ENCODE results near the gene NLRP3. TPM values are rescaled to one million over a fixed set of nuclear protein-coding genes. Genes with fewer than 3 reads are reported as not detected.

Gene NLRP3
- total RNA-seq, 1 experiment from 2014 or later: not detected

DNA sequence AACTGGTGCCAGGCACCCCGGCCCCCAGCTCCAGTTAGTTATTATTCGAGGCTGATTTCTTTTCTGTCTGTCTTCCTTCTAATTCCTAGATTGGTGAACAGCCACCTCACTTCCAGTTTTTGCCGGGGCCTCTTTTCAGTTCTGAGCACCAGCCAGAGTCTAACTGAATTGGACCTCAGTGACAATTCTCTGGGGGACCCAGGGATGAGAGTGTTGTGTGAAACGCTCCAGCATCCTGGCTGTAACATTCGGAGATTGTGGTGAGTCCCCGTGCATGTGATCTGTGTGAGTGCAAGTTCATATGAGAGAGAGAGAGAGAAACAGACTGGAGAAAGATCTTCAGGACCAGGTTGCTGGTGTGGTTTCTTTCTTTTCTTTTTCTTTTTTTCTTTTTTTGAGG is 13.5 kb downstream of the NLRP3 start:
- Histone ChIP-seq H3K9ac (ENCODE audit: low read length) (no peak overlapping the region), H3K9me2 (ENCODE audit: insufficient read depth) (no peaks in the 10 kb centered on the region), H3K27me3 (ENCODE audit: insufficient read depth, low read length) (peaks cover 23% of the 10 kb centered on the region; the same call in 1 of the 2 replicates), H3K27ac (ENCODE audit: low read depth, low read length) (no peak overlapping the region), H3K4me1 (ENCODE audit: control insufficient read depth in 1 of 2, insufficient read depth in 2 of 2, low read length in 2 of 2) (no peaks in the 10 kb centered on the region), H3K9me3 (ENCODE audit: control insufficient read depth in 1 of 2, insufficient read depth in 1 of 2, low read depth in 1 of 2, low read length in 2 of 2) (no peaks in the 10 kb centered on the region), H3K36me3 (ENCODE audit: control insufficient read depth in 1 of 2, insufficient read depth in 2 of 2, low read length in 2 of 2) (no peaks in the 10 kb centered on the region), H2AFZ (ENCODE audit: low read depth, low read length, poor library complexity, severe bottlenecking) (no peak overlapping the region), H4K20me1 (ENCODE audit: insufficient read depth) (no peaks in the 10 kb centered on the region), H3K4me2 (ENCODE audit: low read length) (no peak overlapping the region), H3K79me2 (ENCODE audit: insufficient read depth, low read length) (no peaks in the 10 kb centered on the region), H3K4me3 (replicated peaks in 1 of 2; ENCODE audit: low read depth in 1 of 2, low read length in 2 of 2) (no peak overlapping the region)
- TF ChIP-seq POLR2AphosphoS5 (IDR thresholded peaks at IDR 0.05; ENCODE audit: low read depth, low read length) (no peak), FOSL1 (IDR thresholded peaks at IDR 0.05; ENCODE audit: low read depth) (no peak), EGR1 (IDR thresholded peaks at IDR 0.05; ENCODE audit: low read depth) (no peak), CEBPB (IDR thresholded peaks at IDR 0.05; ENCODE audit: low read depth) (no peak), RAD21 (IDR thresholded peaks at IDR 0.05; ENCODE audit: low read depth) (no peak), ZFX (IDR thresholded peaks at IDR 0.05) (no peak), EZH2phosphoT487 (IDR thresholded peaks at IDR 0.05; ENCODE audit: borderline replicate concordance) (no peak)
- TF ChIP-seq, protein P1, sequence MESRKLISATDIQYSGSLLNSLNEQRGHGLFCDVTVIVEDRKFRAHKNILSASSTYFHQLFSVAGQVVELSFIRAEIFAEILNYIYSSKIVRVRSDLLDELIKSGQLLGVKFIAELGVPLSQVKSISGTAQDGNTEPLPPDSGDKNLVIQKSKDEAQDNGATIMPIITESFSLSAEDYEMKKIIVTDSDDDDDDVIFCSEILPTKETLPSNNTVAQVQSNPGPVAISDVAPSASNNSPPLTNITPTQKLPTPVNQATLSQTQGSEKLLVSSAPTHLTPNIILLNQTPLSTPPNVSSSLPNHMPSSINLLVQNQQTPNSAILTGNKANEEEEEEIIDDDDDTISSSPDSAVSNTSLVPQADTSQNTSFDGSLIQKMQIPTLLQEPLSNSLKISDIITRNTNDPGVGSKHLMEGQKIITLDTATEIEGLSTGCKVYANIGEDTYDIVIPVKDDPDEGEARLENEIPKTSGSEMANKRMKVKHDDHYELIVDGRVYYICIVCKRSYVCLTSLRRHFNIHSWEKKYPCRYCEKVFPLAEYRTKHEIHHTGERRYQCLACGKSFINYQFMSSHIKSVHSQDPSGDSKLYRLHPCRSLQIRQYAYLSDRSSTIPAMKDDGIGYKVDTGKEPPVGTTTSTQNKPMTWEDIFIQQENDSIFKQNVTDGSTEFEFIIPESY (IDR thresholded peaks at IDR 0.05; ENCODE audit: extremely low read depth, insufficient replicate concordance, low read length): no peak
- TF ChIP-seq, protein P2, sequence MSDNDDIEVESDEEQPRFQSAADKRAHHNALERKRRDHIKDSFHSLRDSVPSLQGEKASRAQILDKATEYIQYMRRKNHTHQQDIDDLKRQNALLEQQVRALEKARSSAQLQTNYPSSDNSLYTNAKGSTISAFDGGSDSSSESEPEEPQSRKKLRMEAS (IDR thresholded peaks at IDR 0.05): no peak
- DNase-seq (ENCODE audit: low read depth, low spot score) (no peak), ATAC-seq (no peak)
- POLR2A ChIA-PET: no interaction called here
- CTCF ChIA-PET: no interaction called here
- BruUV-seq (replicated peaks): no TSS peak
- RAD21 ChIA-PET (ENCODE audit: low non-redundant PET in 1 of 2, low total read pairs in 2 of 2, uncharacterized antibody in 2 of 2, unreplicated experiment in 2 of 2): no interaction called here
- intact Hi-C loops (cut with micrococcal nuclease): no loop called here

DNA sequence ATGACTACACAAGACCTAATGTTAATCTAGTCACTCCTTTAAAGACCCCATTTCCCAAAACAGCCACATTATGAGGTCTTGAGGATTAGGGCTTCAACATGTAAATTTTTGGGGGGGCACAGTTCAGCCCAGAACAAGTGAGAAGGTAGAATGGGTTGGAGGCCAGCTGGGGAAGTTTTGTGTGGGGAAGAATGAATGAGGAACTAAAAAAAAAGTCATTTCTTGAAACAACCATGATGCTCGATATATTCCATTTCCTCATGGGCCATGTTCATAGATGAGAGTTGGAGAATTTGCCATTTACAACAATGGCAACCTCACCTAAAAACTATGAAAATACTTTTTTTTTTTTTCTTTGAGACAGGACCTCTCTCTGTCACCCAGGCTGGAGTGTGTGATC is 14.5 kb downstream of the NLRP3 start:
- ChIA-PET CTCF (interaction anchor here (1.5 kb wide), 1 partner anchor 57 kb away, joined by 4 read pairs; no protein-coding TSS in a partner anchor), POLR2A (no interaction called here), RAD21 (ENCODE audit: low non-redundant PET in 1 of 2, low total read pairs in 2 of 2, uncharacterized antibody in 2 of 2, unreplicated experiment in 2 of 2) (no interaction called here)
- Histone ChIP-seq H3K36me3 (ENCODE audit: control insufficient read depth in 1 of 2, insufficient read depth in 2 of 2, low read length in 2 of 2) (no peaks in the 10 kb centered on the region), H3K9me2 (ENCODE audit: insufficient read depth) (no peaks in the 10 kb centered on the region), H3K27ac (ENCODE audit: low read depth, low read length) (no peak overlapping the region), H3K4me2 (ENCODE audit: low read length) (no peak overlapping the region), H3K4me3 (replicated peaks in 1 of 2; ENCODE audit: low read depth in 1 of 2, low read length in 2 of 2) (no peak overlapping the region), H2AFZ (ENCODE audit: low read depth, low read length, poor library complexity, severe bottlenecking) (no peak overlapping the region), H3K9me3 (ENCODE audit: control insufficient read depth in 1 of 2, insufficient read depth in 1 of 2, low read depth in 1 of 2, low read length in 2 of 2) (no peaks in the 10 kb centered on the region), H3K79me2 (ENCODE audit: insufficient read depth, low read length) (no peaks in the 10 kb centered on the region), H3K9ac (ENCODE audit: low read length) (no peak overlapping the region), H4K20me1 (ENCODE audit: insufficient read depth) (no peaks in the 10 kb centered on the region), H3K27me3 (ENCODE audit: insufficient read depth, low read length) (peaks cover 25% of the 10 kb centered on the region; the same call in 1 of the 2 replicates), H3K4me1 (ENCODE audit: control insufficient read depth in 1 of 2, insufficient read depth in 2 of 2, low read length in 2 of 2) (no peaks in the 10 kb centered on the region)
- intact Hi-C loops (cut with micrococcal nuclease): no loop called here
- BruUV-seq (replicated peaks): no TSS peak
- ATAC-seq (no peak), DNase-seq (ENCODE audit: low read depth, low spot score) (no peak)
- TF ChIP-seq, protein P2 (IDR thresholded peaks at IDR 0.05): no peak
- TF ChIP-seq, protein P3, sequence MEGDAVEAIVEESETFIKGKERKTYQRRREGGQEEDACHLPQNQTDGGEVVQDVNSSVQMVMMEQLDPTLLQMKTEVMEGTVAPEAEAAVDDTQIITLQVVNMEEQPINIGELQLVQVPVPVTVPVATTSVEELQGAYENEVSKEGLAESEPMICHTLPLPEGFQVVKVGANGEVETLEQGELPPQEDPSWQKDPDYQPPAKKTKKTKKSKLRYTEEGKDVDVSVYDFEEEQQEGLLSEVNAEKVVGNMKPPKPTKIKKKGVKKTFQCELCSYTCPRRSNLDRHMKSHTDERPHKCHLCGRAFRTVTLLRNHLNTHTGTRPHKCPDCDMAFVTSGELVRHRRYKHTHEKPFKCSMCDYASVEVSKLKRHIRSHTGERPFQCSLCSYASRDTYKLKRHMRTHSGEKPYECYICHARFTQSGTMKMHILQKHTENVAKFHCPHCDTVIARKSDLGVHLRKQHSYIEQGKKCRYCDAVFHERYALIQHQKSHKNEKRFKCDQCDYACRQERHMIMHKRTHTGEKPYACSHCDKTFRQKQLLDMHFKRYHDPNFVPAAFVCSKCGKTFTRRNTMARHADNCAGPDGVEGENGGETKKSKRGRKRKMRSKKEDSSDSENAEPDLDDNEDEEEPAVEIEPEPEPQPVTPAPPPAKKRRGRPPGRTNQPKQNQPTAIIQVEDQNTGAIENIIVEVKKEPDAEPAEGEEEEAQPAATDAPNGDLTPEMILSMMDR (IDR thresholded peaks at IDR 0.05 in 2 of 3, conservative IDR thresholded peaks at IDR 0.05 in 1 of 3; ENCODE audit: borderline replicate concordance in 1 of 3, insufficient read depth in 1 of 3, low read depth in 2 of 3, low read length in 2 of 3): no peak
- TF ChIP-seq TCF7L2 (IDR thresholded peaks at IDR 0.05; ENCODE audit: borderline replicate concordance, extremely low read depth, insufficient read depth, insufficient read length) (no peak), EGR1 (IDR thresholded peaks at IDR 0.05; ENCODE audit: low read depth) (no peak), POLR2A (IDR thresholded peaks at IDR 0.05; ENCODE audit: borderline replicate concordance, extremely low read depth, insufficient read depth, insufficient read length) (no peak), SP1 (IDR thresholded peaks at IDR 0.05; ENCODE audit: low read depth) (no peak), ELF1 (IDR thresholded peaks at IDR 0.05; ENCODE audit: borderline replicate concordance, low read depth) (no peak), EZH2phosphoT487 (IDR thresholded peaks at IDR 0.05; ENCODE audit: borderline replicate concordance) (no peak), JUND (IDR thresholded peaks at IDR 0.05) (no peak), SIN3A (IDR thresholded peaks at IDR 0.05; ENCODE audit: low read depth) (no peak), CEBPB (IDR thresholded peaks at IDR 0.05; ENCODE audit: low read depth) (no peak), EZH2 (IDR thresholded peaks at IDR 0.05) (no peak), YY1 (IDR thresholded peaks at IDR 0.05; ENCODE audit: extremely low read depth, insufficient replicate concordance, low read depth, low read length) (no peak), SRF (IDR thresholded peaks at IDR 0.05; ENCODE audit: low read depth) (no peak)

Measured in HCT116 (cell line).